ENCODE data around the gene TPTE. TPM values are rescaled to one million over a fixed set of nuclear protein-coding genes. Genes with fewer than 3 reads are reported as not detected.
"Not testable (repeated sequence)": the region's sequence is repeated elsewhere in the genome, so short reads cannot be mapped to it uniquely, and the experiment has no call there.

The TPTE gene
- total and polyA plus RNA-seq, 2 experiments from 2014 or later, result not detected

- H3K4me3 ChIP-seq; H3K4me2 ChIP-seq; H3F3A ChIP-seq (replicated peaks; ENCODE audit: low read depth); DNase-seq (ENCODE audit: low spot score); H3K27me3 ChIP-seq (ENCODE audit: insufficient read depth); H3K79me2 ChIP-seq (replicated peaks; ENCODE audit: insufficient read depth); H3K27me3 Mint-ChIP-seq (ENCODE audit: insufficient read depth, low read depth, poor library complexity); H3K27ac Mint-ChIP-seq; H3K27ac ChIP-seq (ENCODE audit: low read depth); H3K9me2 ChIP-seq (ENCODE audit: insufficient read depth); H4K20me1 ChIP-seq (replicated peaks; ENCODE audit: insufficient read depth); H3K4me3 Mint-ChIP-seq; H3K4me1 Mint-ChIP-seq; ATAC-seq; H2AFZ ChIP-seq; H3K4me1 ChIP-seq (ENCODE audit: insufficient read depth); H3K9me3 Mint-ChIP-seq: not testable (repeated sequence)
- peaks cover 15% of the 10 kb centered on the region for H3K36me3 Mint-ChIP-seq (ENCODE audit: low read depth)
- TF ChIP-seq, protein P1, sequence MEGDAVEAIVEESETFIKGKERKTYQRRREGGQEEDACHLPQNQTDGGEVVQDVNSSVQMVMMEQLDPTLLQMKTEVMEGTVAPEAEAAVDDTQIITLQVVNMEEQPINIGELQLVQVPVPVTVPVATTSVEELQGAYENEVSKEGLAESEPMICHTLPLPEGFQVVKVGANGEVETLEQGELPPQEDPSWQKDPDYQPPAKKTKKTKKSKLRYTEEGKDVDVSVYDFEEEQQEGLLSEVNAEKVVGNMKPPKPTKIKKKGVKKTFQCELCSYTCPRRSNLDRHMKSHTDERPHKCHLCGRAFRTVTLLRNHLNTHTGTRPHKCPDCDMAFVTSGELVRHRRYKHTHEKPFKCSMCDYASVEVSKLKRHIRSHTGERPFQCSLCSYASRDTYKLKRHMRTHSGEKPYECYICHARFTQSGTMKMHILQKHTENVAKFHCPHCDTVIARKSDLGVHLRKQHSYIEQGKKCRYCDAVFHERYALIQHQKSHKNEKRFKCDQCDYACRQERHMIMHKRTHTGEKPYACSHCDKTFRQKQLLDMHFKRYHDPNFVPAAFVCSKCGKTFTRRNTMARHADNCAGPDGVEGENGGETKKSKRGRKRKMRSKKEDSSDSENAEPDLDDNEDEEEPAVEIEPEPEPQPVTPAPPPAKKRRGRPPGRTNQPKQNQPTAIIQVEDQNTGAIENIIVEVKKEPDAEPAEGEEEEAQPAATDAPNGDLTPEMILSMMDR (conservative IDR thresholded peaks at IDR 0.05; ENCODE audit: low read depth in 2 of 2), result peak in 1 of 2 experiments; percentile 25; a peak in 1 of 4 replicates
- H3K36me3 ChIP-seq (ENCODE audit: insufficient read depth), result peaks cover 28% of the 10 kb centered on the region
Measured at GRCh38 chr21:10589115-10589514, 67.7 kb downstream of the TPTE start.

DNA sequence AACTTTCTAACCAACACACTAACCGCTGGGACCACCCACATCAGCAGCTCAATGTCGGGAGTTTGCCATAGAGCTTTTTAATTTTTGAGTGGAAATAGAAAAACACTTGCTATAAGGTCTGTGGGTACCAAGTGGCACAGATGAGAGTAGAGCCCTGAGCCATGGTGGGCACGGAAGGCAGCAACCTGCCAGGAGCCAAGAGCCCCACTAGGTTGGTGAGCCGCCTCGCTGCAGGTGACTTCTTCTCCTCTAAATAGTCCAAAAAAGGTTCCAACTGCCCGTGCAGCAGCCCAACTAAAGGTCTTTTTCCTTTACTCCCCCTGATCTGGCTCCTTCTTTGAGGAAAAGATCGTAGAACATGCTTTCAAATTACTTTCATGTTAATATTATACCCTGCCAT, 85.7 kb downstream of the TPTE start:
- not testable (repeated sequence) for H3K4me3 Mint-ChIP-seq; H3K27ac ChIP-seq (ENCODE audit: low read depth); DNase-seq (ENCODE audit: low spot score); H3K9me2 ChIP-seq (ENCODE audit: insufficient read depth); H3K79me2 ChIP-seq (replicated peaks; ENCODE audit: insufficient read depth); H3K9me3 Mint-ChIP-seq; H3K4me1 Mint-ChIP-seq; H3K27me3 Mint-ChIP-seq (ENCODE audit: insufficient read depth, low read depth, poor library complexity); H3K4me2 ChIP-seq; H3K27ac Mint-ChIP-seq; ATAC-seq; H3K36me3 Mint-ChIP-seq (ENCODE audit: low read depth); H3K27me3 ChIP-seq (ENCODE audit: insufficient read depth); H3K4me3 ChIP-seq; H3F3A ChIP-seq (replicated peaks; ENCODE audit: low read depth); H2AFZ ChIP-seq; H4K20me1 ChIP-seq (replicated peaks; ENCODE audit: insufficient read depth); H3K4me1 ChIP-seq (ENCODE audit: insufficient read depth)
- peaks cover 47% of the 10 kb centered on the region for H3K36me3 ChIP-seq (ENCODE audit: insufficient read depth)

- not testable (repeated sequence) for H3K27me3 ChIP-seq (ENCODE audit: insufficient read depth); H3K27me3 Mint-ChIP-seq (ENCODE audit: insufficient read depth, low read depth, poor library complexity); H3K9me2 ChIP-seq (ENCODE audit: insufficient read depth); H3K4me1 ChIP-seq (ENCODE audit: insufficient read depth); H3K4me1 Mint-ChIP-seq; H3K4me3 ChIP-seq; H3K9me3 Mint-ChIP-seq; ATAC-seq; H3K27ac Mint-ChIP-seq; H3K79me2 ChIP-seq (replicated peaks; ENCODE audit: insufficient read depth); DNase-seq (ENCODE audit: low spot score); H3K4me2 ChIP-seq; H3F3A ChIP-seq (replicated peaks; ENCODE audit: low read depth); H3K4me3 Mint-ChIP-seq; H2AFZ ChIP-seq; H4K20me1 ChIP-seq (replicated peaks; ENCODE audit: insufficient read depth); H3K27ac ChIP-seq (ENCODE audit: low read depth)
- H3K36me3 ChIP-seq (ENCODE audit: insufficient read depth), result peaks cover 19% of the 10 kb centered on the region
- peaks cover 10% of the 10 kb centered on the region for H3K36me3 Mint-ChIP-seq (ENCODE audit: low read depth)
Measured at GRCh38 chr21:10614285-10614684, 92.9 kb downstream of the TPTE start.

- H3K4me3 ChIP-seq; H3K27me3 Mint-ChIP-seq (ENCODE audit: insufficient read depth, low read depth, poor library complexity); H3K9me3 Mint-ChIP-seq; H3K4me1 Mint-ChIP-seq; DNase-seq (ENCODE audit: low spot score); H3F3A ChIP-seq (replicated peaks; ENCODE audit: low read depth); ATAC-seq; H3K27me3 ChIP-seq (ENCODE audit: insufficient read depth); H3K79me2 ChIP-seq (replicated peaks; ENCODE audit: insufficient read depth); H3K4me2 ChIP-seq; H3K4me3 Mint-ChIP-seq; H2AFZ ChIP-seq; H3K4me1 ChIP-seq (ENCODE audit: insufficient read depth); H4K20me1 ChIP-seq (replicated peaks; ENCODE audit: insufficient read depth); H3K27ac Mint-ChIP-seq; H3K27ac ChIP-seq (ENCODE audit: low read depth); H3K9me2 ChIP-seq (ENCODE audit: insufficient read depth): not testable (repeated sequence)
- H3K36me3 ChIP-seq (ENCODE audit: insufficient read depth), result peaks cover 11% of the 10 kb centered on the region
- peaks cover 13% of the 10 kb centered on the region for H3K36me3 Mint-ChIP-seq (ENCODE audit: low read depth)
Measured at GRCh38 chr21:10616061-10616460, 94.7 kb downstream of the TPTE start.
